T47D (cell line): Measurements from ENCODE around the gene MYH3.
A peak's percentile ranks its signal among the peaks of the same experiment; 100 is the strongest.

ENCODE experiments used
- DNase-seq, 2 experiments: peaks; one replicate each; pipeline versions ENCODE4 v3.0.0 to v3.0.0-alpha.2; 2011 to 2012; ENCODE audit warnings: low read depth in 1 of 2, low spot score in 1 of 2
- JUND ChIP-seq: IDR thresholded peaks from 2 replicates; pipeline ENCODE4 v1.6.1; 2012; ENCODE audit warnings: low read depth
- in situ Hi-C: cut with HindIII; loops from 2 replicates; pipeline ENCODE4 v1.10.0; 2016; ENCODE audit warnings: low sequenced_read_pairs, low pct_unique_long_range_greater_than_20kb

Gene MYH3

GRCh38 chr17:10668775-10669174 lies 11.7 kb upstream of the MYH3 start:
- no peak for DNase-seq
- no peak for TF ChIP-seq JUND
- in situ Hi-C loops: no loop called here

GRCh38 chr17:10666906-10667305 lies 9.8 kb upstream of the MYH3 start:
- DNase-seq: no peak
- no peak for TF ChIP-seq JUND
- in situ Hi-C loops: no loop called here

- in situ Hi-C loops: no loop called here
- DNase-seq: no peak
- TF ChIP-seq JUND: no peak
Observed at GRCh38 chr17:10664571-10664970, 7.5 kb upstream of the MYH3 start.

GRCh38 chr17:10663231-10663630 lies 6.1 kb upstream of the MYH3 start:
- no peak for TF ChIP-seq JUND
- in situ Hi-C loops: no loop called here
- no peak for DNase-seq

- DNase-seq: no peak
- TF ChIP-seq JUND: no peak
- in situ Hi-C loops: no loop called here
Observed at GRCh38 chr17:10661437-10661836, 4.3 kb upstream of the MYH3 start.

- in situ Hi-C loops: no loop called here
- DNase-seq: no peak
- no peak for TF ChIP-seq JUND
Observed at GRCh38 chr17:10657879-10658278, 770 bp upstream of the MYH3 start.

GRCh38 chr17:10653987-10654386 lies 3.1 kb downstream of the MYH3 start:
- DNase-seq: no peak
- in situ Hi-C loops: no loop called here
- TF ChIP-seq JUND: no peak

GRCh38 chr17:10652984-10653659 lies 4.0 kb downstream of the MYH3 start:
- in situ Hi-C loops: no loop called here
- TF ChIP-seq JUND: no peak
- no peak for DNase-seq

- no peak for DNase-seq
- in situ Hi-C loops: no loop called here
- no peak for TF ChIP-seq JUND
Observed at GRCh38 chr17:10651927-10652326, 5.2 kb downstream of the MYH3 start.

GRCh38 chr17:10649602-10650001 lies 7.5 kb downstream of the MYH3 start:
- DNase-seq: no peak
- in situ Hi-C loops: no loop called here
- TF ChIP-seq JUND: no peak

GRCh38 chr17:10648956-10649355 lies 8.2 kb downstream of the MYH3 start:
- no peak for TF ChIP-seq JUND
- in situ Hi-C loops: no loop called here
- no peak for DNase-seq

GRCh38 chr17:10648381-10648780 lies 8.7 kb downstream of the MYH3 start:
- no peak for TF ChIP-seq JUND
- in situ Hi-C loops: no loop called here
- no peak for DNase-seq

GRCh38 chr17:10646392-10646990 lies 10.6 kb downstream of the MYH3 start:
- in situ Hi-C loops: no loop called here
- DNase-seq: peak; percentile 8 to 68
- no peak for TF ChIP-seq JUND

- no peak for DNase-seq
- TF ChIP-seq JUND: no peak
- in situ Hi-C loops: no loop called here
Observed at GRCh38 chr17:10640475-10640874, 16.6 kb downstream of the MYH3 start.
